Measurements from ENCODE around the gene GPR146. TPM values are rescaled to one million over a fixed set of nuclear protein-coding genes. Genes with fewer than 3 reads are reported as not detected.
A peak's percentile ranks its signal among the peaks of the same experiment; 100 is the strongest.

Gene GPR146
- total RNA-seq, 1 donor from 2014 or later: 2.2 TPM

DNA sequence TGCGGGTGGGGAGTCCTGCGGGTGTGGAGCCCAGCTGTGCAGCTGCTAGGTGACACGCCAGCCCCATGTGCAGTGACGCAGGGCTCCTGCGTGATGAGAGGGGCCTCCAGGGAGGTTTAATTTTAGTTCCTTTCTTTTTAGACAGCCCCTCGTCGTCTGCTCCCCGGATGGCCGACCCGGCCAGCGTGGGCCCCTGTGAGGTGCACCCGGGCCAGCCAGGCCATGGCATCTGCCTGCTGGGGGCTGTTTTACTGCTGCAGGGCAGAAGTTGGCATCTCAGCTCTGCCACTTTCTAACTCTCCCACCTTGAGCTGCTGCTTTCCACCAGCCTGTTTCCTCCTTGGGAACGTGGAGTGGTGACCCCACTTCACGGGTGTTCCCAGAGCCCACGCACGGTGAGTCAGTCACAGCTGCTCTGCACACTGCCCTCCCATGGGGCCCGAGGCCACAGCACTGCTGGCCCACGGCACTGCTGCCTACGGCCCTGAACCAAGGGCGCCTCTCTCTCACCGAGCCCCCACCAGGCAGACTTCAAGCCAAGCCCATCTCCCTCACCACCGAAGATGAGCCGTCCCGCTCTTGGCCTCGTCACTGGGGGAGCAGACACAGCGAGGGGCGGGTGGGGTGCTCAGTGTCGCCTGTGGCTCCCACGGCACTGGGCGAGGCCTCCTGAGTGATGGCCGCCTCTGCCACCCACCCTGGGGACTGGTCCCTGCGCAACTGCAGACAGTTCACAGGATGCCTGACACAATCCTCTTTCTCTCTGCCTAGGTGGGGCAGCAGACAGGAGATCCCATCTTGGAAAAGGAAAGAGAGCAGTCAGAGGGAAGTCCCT lies 40.1 kb upstream of the GPR146 start:
- Mint-ChIP-seq H3K4me1 (ENCODE audit: low read depth) (no peaks in the 10 kb centered on the region), H3K9me3 (no peaks in the 10 kb centered on the region), H3K27me3 (ENCODE audit: insufficient read depth) (no peaks in the 10 kb centered on the region), H3K27ac (no peak overlapping the region), H3K4me3 (no peak overlapping the region), H3K36me3 (ENCODE audit: low read depth) (peaks cover 3% of the 10 kb centered on the region)
- intact Hi-C loops (cut with micrococcal nuclease): no loop called here
- DNase-seq (ENCODE audit: low spot score): no peak

DNA sequence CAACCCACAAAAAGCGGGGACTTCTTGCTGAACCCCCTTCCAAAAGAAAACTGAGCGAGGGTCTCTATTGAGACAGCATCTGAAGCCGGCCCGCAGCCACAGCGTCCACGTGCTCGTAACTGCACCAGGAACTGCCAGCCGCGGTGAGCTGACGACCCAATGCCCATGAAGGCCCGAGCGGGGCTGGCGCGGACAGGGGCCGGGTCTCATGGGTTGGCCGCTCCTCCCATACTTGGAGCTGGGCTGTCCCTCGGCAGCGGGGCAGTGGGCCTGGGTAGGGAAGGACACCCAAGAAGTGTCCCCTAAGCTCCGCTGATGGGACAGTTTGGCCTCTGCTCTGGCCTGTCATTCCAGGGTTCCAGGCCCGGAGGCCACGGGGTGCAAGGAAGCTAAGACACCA lies 39.0 kb upstream of the GPR146 start:
- Mint-ChIP-seq H3K27ac (no peak overlapping the region), H3K9me3 (no peaks in the 10 kb centered on the region), H3K36me3 (ENCODE audit: low read depth) (peaks cover 3% of the 10 kb centered on the region), H3K27me3 (ENCODE audit: insufficient read depth) (no peaks in the 10 kb centered on the region), H3K4me1 (ENCODE audit: low read depth) (no peaks in the 10 kb centered on the region), H3K4me3 (no peak overlapping the region)
- intact Hi-C loops (cut with micrococcal nuclease): no loop called here
- no peak for DNase-seq (ENCODE audit: low spot score)

DNA sequence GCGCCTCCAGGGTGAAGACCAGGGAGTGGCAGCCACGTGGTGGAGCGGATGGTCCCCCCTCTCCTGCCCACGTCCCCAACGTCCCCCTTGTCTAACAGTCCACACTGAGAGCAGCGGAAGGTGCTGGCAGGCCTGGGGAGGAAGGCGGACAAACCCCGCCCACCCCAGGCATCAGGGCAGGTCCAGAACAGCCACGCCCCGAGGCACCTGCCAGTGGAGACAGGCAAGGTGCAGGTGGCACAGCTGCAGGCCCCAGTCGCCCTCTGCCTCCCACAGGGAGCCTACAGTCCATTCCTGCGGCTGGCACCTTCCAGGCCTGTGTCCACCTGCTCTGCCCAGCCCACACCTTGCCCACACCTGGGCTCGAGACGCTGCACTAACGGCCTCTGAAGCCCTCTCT lies 36.4 kb upstream of the GPR146 start:
- Mint-ChIP-seq H3K36me3 (ENCODE audit: low read depth) (peaks cover 3% of the 10 kb centered on the region), H3K4me1 (ENCODE audit: low read depth) (peaks cover 7% of the 10 kb centered on the region), H3K27me3 (ENCODE audit: insufficient read depth) (no peaks in the 10 kb centered on the region), H3K4me3 (no peak overlapping the region), H3K9me3 (peaks cover 4% of the 10 kb centered on the region), H3K27ac (no peak overlapping the region)
- intact Hi-C loops (cut with micrococcal nuclease): no loop called here
- no peak for DNase-seq (ENCODE audit: low spot score)

DNA sequence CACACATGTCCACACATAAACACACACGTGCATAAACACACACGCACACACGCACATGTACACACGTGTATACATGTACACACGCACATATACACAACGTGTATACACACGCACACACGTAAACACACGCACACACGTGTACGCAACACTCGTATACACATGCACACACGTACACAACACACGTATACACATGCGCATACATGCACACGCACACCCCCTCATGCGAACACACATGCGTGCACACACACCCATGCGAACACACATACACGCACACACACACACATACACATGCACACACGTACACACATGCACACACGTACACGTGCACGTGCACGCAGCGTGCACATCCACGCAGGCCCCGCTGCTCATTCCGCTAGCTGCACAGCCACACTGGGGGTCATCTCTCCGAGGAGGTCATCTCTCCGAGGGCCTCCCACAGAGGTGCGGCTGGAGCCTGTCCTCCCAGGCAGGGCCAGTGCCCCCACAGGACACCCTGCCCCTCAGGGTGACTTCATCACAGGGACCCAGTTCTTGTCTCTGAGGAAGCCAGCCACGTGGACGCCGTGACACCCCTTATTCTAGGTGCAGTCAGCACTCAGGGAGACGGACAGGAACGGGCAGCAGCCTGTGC lies 35.5 kb upstream of the GPR146 start:
- Mint-ChIP-seq H3K27me3 (ENCODE audit: insufficient read depth) (no peaks in the 10 kb centered on the region), H3K4me1 (ENCODE audit: low read depth) (peaks cover 7% of the 10 kb centered on the region), H3K9me3 (peaks cover 4% of the 10 kb centered on the region), H3K36me3 (ENCODE audit: low read depth) (peaks cover 3% of the 10 kb centered on the region), H3K27ac (no peak overlapping the region), H3K4me3 (no peak overlapping the region)
- intact Hi-C loops (cut with micrococcal nuclease): no loop called here
- no peak for DNase-seq (ENCODE audit: low spot score)

DNA sequence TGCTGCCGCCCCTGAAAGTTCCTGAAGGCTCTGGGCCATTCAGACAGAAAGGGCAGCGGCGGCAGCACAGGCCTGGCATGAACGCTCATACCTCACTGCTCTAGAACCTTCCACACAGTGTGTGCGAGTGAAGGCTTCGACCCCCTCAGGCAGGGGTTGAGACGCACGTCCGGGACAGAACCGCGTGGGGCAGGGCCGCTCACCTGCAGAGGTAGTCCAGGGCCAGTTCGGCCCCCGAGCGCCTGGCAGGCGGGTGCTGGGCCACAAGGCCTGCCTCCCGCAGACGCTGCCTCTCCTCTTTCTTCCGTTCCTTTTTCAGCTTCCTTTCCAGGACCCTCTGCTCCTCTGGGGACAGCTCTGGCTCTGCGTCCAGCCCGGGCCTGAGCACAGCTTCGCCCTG lies 34.6 kb upstream of the GPR146 start:
- H3K9me3 Mint-ChIP-seq: peaks cover 4% of the 10 kb centered on the region
- no peak overlapping the region for H3K4me3 Mint-ChIP-seq
- peaks cover 7% of the 10 kb centered on the region for H3K4me1 Mint-ChIP-seq (ENCODE audit: low read depth)
- no peak for DNase-seq (ENCODE audit: low spot score)
- intact Hi-C loops (cut with micrococcal nuclease): no loop called here
- H3K27ac Mint-ChIP-seq: no peak overlapping the region
- peaks cover 3% of the 10 kb centered on the region for H3K36me3 Mint-ChIP-seq (ENCODE audit: low read depth)
- H3K27me3 Mint-ChIP-seq (ENCODE audit: insufficient read depth): no peaks in the 10 kb centered on the region

DNA sequence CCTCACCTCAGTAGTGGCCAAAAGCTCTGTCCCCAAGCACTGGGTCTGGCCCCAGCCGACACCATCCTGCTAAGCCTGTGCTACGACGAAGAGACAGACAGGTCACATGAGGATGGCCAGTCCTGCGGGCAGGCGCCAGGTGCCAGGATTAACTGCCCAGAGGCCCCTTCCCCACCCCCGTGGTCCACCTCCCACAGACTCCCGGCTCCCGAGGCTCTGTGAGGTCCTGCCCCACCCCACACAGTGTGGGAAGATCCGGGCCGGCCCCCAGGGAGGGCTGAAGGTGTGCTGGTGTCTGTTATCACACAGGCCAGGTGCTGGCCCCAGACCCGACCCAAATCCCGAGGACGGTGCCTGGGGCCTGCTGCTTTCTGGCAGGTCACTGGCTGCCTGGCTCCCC lies 34.1 kb upstream of the GPR146 start:
- intact Hi-C loops (cut with micrococcal nuclease): no loop called here
- H3K27me3 Mint-ChIP-seq (ENCODE audit: insufficient read depth): no peaks in the 10 kb centered on the region
- no peak overlapping the region for H3K4me3 Mint-ChIP-seq
- H3K4me1 Mint-ChIP-seq (ENCODE audit: low read depth): peaks cover 7% of the 10 kb centered on the region
- H3K9me3 Mint-ChIP-seq: peaks cover 4% of the 10 kb centered on the region
- DNase-seq (ENCODE audit: low spot score): no peak
- peaks cover 3% of the 10 kb centered on the region for H3K36me3 Mint-ChIP-seq (ENCODE audit: low read depth)
- H3K27ac Mint-ChIP-seq: no peak overlapping the region

DNA sequence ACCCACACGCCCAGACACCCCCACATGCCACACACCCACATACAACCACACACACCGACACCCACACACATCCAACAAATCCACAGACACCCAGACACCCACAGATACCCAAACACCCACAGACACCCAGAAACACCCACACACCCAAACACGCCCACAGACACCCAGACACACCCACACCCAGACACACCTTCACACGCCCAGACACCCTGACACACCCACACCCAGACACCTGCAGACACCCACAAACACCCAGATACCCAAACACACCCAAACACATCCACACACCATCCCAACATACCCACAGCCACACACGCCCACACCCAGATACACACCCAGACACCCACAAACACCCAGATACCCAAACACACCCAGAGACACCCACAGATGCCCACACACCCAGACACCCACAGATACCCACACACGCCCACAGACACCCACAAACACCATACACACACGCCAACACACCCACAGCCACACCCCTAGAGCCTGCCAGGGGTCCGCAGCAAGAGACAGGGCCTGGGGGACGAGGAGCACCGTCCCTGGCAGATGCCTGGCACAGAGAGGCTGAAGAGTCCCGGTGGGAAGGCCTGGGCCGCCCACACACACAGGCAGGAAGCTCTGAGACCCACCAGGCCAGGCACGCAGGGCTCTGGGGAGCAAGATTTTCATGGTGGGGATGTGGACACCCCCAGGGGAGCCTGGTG lies 32.9 kb upstream of the GPR146 start:
- no peak for DNase-seq (ENCODE audit: low spot score)
- intact Hi-C loops (cut with micrococcal nuclease): no loop called here
- H3K4me1 Mint-ChIP-seq (ENCODE audit: low read depth): peaks cover 7% of the 10 kb centered on the region
- H3K27ac Mint-ChIP-seq: peak overlapping the region; percentile 84
- H3K9me3 Mint-ChIP-seq: peaks cover 4% of the 10 kb centered on the region
- no peaks in the 10 kb centered on the region for H3K36me3 Mint-ChIP-seq (ENCODE audit: low read depth)
- H3K27me3 Mint-ChIP-seq (ENCODE audit: insufficient read depth): no peaks in the 10 kb centered on the region
- no peak overlapping the region for H3K4me3 Mint-ChIP-seq

DNA sequence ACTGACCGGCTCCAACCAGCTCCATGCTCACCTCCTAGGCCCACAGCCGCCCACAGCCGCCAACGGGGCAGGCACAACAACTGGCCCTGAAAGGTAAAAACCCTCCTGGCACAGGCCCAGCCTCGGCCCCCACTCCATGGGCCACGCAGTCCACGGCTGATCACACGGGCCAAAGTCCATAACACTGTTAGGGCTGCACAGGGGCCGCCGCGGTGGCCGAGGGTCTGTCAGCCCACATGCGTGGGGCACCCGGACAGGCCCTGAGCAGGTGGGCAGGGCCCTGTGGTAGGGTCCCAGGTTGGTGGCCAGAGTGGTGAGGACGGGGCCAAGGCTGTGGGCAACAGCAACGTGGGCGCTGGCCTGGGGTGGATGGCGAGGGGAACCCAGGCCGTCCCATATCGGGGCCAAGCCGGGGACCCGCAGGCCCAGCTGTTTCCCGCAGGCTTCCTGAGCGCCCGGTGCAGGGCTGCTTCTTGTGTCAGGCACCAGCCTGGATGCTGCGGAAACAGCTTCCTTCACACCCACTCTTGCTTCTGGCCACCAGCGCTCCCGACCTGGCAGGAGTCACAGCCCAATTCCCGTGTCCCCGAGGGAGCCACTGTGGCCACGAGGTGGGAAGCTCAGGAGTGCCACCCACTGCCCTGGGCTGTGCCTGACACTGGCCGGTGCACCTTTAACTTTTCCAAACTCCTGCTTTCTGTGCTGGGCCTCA lies 32.2 kb upstream of the GPR146 start:
- H3K27me3 Mint-ChIP-seq (ENCODE audit: insufficient read depth): no peaks in the 10 kb centered on the region
- intact Hi-C loops (cut with micrococcal nuclease): no loop called here
- no peaks in the 10 kb centered on the region for H3K36me3 Mint-ChIP-seq (ENCODE audit: low read depth)
- peaks cover 4% of the 10 kb centered on the region for H3K9me3 Mint-ChIP-seq
- H3K27ac Mint-ChIP-seq: no peak overlapping the region
- DNase-seq (ENCODE audit: low spot score): no peak
- peaks cover 7% of the 10 kb centered on the region for H3K4me1 Mint-ChIP-seq (ENCODE audit: low read depth)
- no peak overlapping the region for H3K4me3 Mint-ChIP-seq

DNA sequence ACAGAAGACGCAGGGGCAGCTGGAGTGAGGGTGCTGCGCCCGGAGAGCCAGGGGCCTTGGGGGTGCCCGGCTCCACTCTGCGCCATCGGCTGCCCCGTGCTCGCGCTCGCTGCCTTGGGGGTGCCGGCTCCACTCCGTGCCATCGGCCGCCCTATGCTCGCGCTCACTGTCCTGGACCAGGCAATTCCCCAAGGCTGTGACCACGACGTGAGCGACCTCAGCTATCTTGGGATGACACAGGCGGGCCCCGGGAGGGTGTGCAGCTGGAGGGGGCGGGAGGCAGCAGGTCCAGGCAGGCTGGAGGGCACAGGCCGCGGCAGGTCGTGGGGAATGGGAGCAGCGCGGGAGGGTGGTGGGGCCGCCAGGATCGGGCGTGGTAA lies 31.6 kb upstream of the GPR146 start:
- Mint-ChIP-seq H3K27ac (no peak overlapping the region), H3K9me3 (peaks cover 4% of the 10 kb centered on the region), H3K27me3 (ENCODE audit: insufficient read depth) (no peaks in the 10 kb centered on the region), H3K4me3 (no peak overlapping the region), H3K4me1 (ENCODE audit: low read depth) (peaks cover 7% of the 10 kb centered on the region), H3K36me3 (ENCODE audit: low read depth) (no peaks in the 10 kb centered on the region)
- DNase-seq (ENCODE audit: low spot score): no peak
- intact Hi-C loops (cut with micrococcal nuclease): no loop called here

DNA sequence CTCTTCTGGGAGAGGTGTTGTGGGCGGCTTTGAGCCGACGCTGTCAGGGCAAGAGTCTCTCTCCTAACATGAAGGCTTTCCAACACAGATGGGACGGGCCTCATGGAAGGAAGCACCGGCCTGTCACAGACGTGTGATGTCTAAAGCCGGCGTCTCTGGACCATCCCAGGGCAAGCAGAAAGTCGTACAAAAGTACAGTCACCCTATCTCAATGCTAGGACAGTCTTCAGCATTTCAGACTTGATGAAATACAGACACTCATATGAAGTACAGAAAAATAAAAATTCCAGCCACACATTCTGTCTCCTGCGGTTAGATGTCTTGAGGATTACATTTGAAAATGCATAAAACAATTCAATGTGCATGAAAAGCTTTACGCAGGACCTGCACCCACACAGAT lies 30.8 kb upstream of the GPR146 start:
- intact Hi-C loops (cut with micrococcal nuclease): no loop called here
- peaks cover 4% of the 10 kb centered on the region for H3K9me3 Mint-ChIP-seq
- H3K27me3 Mint-ChIP-seq (ENCODE audit: insufficient read depth): no peaks in the 10 kb centered on the region

DNA sequence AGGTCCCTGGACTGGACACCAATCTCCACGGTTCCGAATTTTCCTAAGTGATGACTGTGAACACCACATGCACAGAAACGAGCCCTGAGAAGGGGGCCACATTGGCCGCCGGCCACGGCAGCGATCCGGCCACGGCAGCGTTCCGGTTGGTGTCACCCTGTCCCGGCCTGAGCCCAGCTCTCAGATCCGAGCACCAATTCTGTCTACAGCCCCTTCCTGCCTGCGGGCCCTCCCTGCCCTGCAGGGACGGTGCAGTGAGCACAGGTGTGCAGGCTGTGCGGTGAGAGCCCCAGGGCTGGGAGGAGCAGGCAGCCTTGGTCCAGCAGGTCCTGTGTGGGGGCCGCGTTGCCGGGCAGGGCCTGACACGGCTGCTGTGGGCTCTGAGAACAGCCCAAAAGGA lies 29.7 kb upstream of the GPR146 start:
- DNase-seq (ENCODE audit: low spot score): no peak
- Mint-ChIP-seq H3K36me3 (ENCODE audit: low read depth) (peaks cover 1% of the 10 kb centered on the region), H3K9me3 (peaks cover 4% of the 10 kb centered on the region), H3K27me3 (ENCODE audit: insufficient read depth) (no peaks in the 10 kb centered on the region), H3K27ac (no peak overlapping the region), H3K4me3 (no peak overlapping the region), H3K4me1 (ENCODE audit: low read depth) (peaks cover 12% of the 10 kb centered on the region)
- intact Hi-C loops (cut with micrococcal nuclease): no loop called here

More for the DNA sequence above, 30.8 kb upstream of the GPR146 start:
- DNase-seq (ENCODE audit: low spot score): no peak
- Mint-ChIP-seq H3K4me3 (no peak overlapping the region), H3K36me3 (ENCODE audit: low read depth) (peaks cover 1% of the 10 kb centered on the region), H3K4me1 (ENCODE audit: low read depth) (peaks cover 12% of the 10 kb centered on the region), H3K27ac (no peak overlapping the region)

DNA sequence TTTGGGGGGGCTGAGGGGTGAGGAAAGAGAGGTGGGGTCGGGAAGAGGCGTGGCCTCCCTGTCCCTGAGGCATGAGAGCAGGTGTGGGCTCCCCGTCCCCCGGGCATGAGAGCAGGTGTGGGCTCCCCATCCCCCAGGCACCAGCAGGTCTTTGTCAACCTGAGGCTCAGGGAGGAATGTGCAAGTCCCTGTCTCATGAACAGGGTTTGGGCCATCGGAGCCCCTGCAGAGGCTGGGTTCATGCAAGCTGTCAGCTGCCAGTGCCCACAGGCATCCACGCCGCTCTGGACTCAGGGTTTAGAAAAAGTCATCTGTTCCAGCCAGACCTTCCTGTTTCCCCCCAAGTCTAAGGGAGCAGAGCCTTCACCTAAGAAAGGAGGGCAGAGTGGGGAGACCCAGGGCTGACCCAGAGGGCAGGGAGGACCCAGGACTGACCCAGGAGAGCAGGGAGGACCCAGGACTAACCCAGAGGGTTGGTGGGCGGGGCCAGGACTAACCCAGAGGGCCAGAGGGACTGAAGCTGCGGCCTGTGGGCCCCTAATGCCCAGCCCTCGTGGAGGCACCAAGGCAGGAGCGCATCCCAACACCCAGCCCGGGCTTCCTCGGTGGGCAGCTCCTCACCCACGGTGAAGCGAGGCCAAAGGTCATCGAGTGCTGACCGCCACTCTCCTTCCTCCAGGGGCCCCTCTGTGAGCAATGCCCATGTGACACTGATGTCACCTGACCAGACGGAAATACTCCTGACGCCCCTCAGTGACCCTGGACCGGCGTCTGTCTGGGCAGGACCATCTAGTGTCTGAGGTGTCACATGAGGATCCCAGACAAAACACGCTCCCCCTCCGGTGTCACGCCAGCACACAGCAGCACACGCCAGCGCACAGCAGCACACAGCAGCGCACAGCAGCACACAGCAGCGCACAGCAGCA lies 28.9 kb upstream of the GPR146 start:
- peaks cover 12% of the 10 kb centered on the region for H3K4me1 Mint-ChIP-seq (ENCODE audit: low read depth)

More for the DNA sequence above, 28.9 kb upstream of the GPR146 start:
- no peak for DNase-seq (ENCODE audit: low spot score)
- H3K27me3 Mint-ChIP-seq (ENCODE audit: insufficient read depth): no peaks in the 10 kb centered on the region
- H3K4me3 Mint-ChIP-seq: no peak overlapping the region
- peaks cover 1% of the 10 kb centered on the region for H3K36me3 Mint-ChIP-seq (ENCODE audit: low read depth)
- H3K9me3 Mint-ChIP-seq: peaks cover 4% of the 10 kb centered on the region
- intact Hi-C loops (cut with micrococcal nuclease): no loop called here
- H3K27ac Mint-ChIP-seq: no peak overlapping the region
